Daoy (cell line): ENCODE measurements around the gene TXNDC17. TPM values are rescaled to one million over a fixed set of nuclear protein-coding genes. Genes with fewer than 3 reads are reported as not detected.
"Not testable (repeated sequence)": the region's sequence is repeated elsewhere in the genome, so short reads cannot be mapped to it uniquely, and the experiment has no call there.

Experiments used
- DNase-seq: peaks from one replicate; pipeline ENCODE4 v3.0.0-alpha.2; 2015; ENCODE audit warnings: low read depth
- total RNA-seq: library from RNA; depleted of rRNA; stranded (reverse); fragments of >200 nt; shearing (Covaris generic); gene quantifications from 2 replicates; pipeline ENCODE4 v1.2.3, GENCODE V29; 2014; rRNA removed

Gene TXNDC17
- total RNA-seq, 1 experiment from 2014 or later: 258 TPM

GRCh38 chr17:6683081-6683684, 42.3 kb downstream of the TXNDC17 start:
- DNase-seq: no peak

- no peak for DNase-seq
These were observed 43.0 kb downstream of the TXNDC17 start for GRCh38 chr17:6683730-6684459.

DNA sequence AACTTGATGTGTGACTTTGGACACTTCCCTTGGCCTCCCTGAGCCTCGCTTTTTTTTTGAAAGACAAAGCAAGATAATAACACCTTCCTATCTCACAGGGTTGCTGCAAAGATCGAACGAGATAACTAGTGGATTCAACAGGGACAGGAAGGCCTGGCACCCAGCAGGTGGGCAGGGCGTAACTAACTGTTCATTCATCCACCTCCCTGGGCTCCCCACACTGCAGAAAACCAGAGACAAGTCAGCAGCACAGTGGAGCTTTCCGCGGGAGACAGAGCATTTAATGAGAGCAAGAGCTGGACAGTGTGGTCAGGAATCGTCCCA, 43.6 kb downstream of the TXNDC17 start:
- DNase-seq: no peak

DNA sequence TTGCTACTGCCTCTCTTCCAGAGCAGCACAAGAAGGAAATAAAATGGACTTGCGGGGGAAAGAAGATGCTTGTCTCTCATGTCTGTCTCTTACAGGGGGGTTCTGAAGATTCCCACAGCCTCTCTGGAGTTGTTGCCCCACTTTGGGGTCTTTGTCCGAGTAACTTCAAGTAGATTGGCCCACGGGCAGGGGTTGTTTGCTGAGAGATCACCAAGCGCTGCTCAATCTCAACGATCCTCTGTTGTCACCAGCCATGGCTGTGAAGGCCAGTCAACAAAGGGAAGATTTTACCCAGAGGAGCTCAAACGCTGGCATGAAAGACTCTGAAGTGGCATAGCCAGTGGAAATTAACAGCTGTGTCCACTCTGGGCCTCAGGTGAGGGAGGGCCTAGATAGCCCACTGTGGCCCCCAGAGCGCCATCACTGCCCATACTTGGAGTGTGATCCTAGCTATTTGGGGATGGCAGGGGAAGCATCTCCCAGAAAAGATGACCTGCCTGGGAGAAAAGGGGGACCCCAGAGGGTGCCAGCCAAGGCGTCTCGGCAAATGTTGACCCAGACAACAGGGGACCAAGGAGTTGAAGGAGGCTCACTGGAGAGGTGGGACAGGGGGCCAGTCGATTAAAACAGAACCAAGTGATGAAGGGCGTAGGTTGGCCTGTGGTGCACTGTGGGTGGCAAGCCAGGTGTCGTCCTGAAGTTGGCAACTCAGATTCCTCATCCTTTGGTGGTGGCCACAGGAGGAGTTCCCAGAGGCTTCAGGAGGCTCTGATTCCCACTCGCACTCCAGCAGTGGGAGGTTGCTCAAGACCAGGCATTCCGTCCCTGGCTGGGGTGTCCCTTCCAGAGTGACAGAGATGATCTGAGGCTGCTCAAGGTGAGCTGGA, 44.3 kb downstream of the TXNDC17 start:
- no peak for DNase-seq

GRCh38 chr17:6686026-6686425, 45.2 kb downstream of the TXNDC17 start:
- no peak for DNase-seq

DNA sequence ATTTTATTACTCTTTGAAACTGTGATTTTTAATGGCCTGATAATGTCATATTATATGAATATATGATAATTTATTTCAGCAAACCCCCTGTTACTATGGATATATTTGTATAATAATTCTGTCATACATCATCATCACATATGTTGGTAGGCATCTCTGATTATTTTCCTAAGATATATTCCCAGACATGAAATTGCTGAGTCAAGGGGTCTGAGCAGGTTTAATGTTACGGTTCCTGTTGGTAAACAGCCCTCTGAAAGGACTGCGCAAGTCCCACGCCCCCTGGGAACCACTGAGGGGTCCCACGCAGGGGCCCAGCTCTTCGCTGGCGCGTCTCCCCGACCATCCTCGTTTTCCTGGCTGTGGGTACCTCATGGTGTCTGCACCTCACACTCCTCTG, 48.1 kb downstream of the TXNDC17 start:
- DNase-seq: no peak

DNA sequence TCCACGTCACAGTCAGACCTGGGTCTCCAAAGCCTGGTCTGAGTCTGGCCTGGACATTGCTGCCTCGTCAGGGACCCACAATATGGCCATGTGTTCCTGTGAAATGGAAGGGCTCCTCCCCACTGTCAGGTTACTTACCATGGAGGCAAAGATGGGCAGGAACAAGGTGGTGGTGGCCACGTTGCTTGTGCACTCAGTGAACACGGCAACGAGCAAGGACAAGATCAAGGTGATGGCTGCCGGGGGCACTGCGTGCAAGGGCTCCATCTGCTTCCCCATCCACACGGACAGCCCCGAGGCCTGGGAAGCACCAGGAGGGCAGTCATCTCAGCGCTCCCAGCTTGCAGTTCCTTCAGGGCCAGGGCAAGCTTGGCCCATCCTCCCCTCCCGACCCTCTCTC, 49.8 kb downstream of the TXNDC17 start:
- DNase-seq: no peak

DNA sequence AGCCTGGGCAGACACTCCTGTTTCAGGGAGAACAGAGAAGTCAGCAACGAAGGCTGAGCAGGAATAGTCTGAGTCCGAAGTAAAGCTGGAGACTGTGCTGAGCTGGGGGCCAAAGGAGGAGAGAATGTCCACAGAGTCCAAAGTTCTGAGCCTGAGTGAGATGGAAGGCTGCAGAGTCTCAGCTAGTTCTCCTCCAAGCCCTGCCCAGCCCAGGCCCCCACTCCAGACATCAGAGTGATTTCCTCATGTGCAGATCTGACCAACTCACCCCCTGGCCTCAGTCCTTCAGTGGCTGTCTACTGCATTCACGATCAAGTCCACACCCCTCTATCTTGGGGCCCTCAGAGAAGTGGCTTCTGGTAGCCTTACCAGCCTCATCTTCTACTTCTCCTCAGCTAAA, 50.7 kb downstream of the TXNDC17 start:
- no peak for DNase-seq

DNA sequence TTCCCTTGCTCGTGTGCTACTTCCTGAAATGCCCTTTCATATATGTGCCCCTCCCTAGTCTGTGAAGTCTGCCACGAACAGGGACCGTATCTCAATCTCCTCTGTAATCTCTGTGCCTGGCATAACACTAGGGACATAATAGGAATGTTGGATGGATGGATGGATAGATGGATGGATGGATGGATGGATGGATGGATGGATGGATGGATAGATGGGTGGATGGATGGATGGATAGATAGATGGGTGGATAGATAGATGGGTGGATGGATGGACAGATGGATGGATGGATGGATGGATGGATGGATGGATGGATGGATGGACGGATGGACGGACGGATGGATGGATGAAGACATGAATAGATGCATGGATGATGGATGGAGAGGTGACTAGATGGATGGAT, 51.1 kb downstream of the TXNDC17 start:
- not testable (repeated sequence) for DNase-seq

Other genes starting within 250 kb of the TXNDC17 start
- not detected in 2 replicates for gene AIPL1, start 205.9 kb upstream of the TXNDC17 start, total RNA-seq
- 70.6 and 108 TPM in 2 replicates for gene PIMREG, start 196.6 kb upstream of the TXNDC17 start, total RNA-seq
- 0.33 and 0.51 TPM in 2 replicates for gene PITPNM3, start 84.5 kb upstream of the TXNDC17 start, total RNA-seq
- gene KIAA0753, start 349 bp upstream of the TXNDC17 start, total RNA-seq: 16.1 and 18.4 TPM in 2 replicates
- gene MED31, start 10.5 kb downstream of the TXNDC17 start, total RNA-seq: 32.0 and 36.5 TPM in 2 replicates
- gene C17orf100, start 10.7 kb downstream of the TXNDC17 start, total RNA-seq: 0.06 and 0.71 TPM in 2 replicates
- gene SLC13A5, start 72.3 kb downstream of the TXNDC17 start, total RNA-seq: not detected in 2 replicates
- gene XAF1, start 115.0 kb downstream of the TXNDC17 start, total RNA-seq: 7.5 and 13.7 TPM in 2 replicates
- gene FBXO39, start 135.2 kb downstream of the TXNDC17 start, total RNA-seq: 0.12 and 3.0 TPM in 2 replicates
- not detected in 2 replicates for gene TEKT1, start 190.7 kb downstream of the TXNDC17 start, total RNA-seq